Measurements from ENCODE around the gene SLC25A27. TPM values are rescaled to one million over a fixed set of nuclear protein-coding genes. Genes with fewer than 3 reads are reported as not detected.

Gene SLC25A27
- total and polyA plus RNA-seq, 2 experiments from 2014 or later: 8.5 to 16.2 TPM

DNA sequence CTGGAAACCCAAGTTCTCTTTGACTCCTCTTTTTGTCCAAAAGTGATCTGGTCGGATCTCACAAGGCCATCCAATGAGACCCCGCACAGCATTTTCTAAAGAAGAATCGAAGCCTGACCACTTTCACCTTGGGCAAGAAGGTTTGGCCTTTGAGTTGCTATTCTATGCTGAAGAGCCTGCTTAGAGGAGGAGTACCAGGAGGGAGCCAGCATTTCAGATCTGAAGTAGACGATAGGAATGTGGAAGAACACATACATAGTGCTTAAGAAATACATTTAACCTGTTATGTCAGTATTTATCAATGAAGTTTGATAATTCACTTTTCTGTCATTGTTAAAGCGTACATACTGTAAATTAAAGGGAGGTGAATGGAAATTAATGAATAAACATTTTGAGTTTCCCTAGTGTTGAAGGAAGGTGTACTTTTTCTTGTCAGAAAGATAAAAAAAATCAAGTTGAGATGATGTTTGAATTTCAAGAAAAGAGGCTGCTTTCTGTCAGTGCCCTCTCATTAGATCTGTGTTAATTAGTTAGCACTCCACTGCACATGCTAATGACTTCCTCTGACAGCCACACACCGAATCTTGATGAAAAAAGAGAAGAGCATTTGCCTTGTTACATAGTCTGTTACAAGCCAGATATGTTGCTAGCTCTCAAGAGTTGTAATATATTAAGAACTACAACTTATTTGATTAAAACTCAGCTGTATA, 24.0 kb downstream of the SLC25A27 start (continued):
- TF ChIP-seq, protein P1, sequence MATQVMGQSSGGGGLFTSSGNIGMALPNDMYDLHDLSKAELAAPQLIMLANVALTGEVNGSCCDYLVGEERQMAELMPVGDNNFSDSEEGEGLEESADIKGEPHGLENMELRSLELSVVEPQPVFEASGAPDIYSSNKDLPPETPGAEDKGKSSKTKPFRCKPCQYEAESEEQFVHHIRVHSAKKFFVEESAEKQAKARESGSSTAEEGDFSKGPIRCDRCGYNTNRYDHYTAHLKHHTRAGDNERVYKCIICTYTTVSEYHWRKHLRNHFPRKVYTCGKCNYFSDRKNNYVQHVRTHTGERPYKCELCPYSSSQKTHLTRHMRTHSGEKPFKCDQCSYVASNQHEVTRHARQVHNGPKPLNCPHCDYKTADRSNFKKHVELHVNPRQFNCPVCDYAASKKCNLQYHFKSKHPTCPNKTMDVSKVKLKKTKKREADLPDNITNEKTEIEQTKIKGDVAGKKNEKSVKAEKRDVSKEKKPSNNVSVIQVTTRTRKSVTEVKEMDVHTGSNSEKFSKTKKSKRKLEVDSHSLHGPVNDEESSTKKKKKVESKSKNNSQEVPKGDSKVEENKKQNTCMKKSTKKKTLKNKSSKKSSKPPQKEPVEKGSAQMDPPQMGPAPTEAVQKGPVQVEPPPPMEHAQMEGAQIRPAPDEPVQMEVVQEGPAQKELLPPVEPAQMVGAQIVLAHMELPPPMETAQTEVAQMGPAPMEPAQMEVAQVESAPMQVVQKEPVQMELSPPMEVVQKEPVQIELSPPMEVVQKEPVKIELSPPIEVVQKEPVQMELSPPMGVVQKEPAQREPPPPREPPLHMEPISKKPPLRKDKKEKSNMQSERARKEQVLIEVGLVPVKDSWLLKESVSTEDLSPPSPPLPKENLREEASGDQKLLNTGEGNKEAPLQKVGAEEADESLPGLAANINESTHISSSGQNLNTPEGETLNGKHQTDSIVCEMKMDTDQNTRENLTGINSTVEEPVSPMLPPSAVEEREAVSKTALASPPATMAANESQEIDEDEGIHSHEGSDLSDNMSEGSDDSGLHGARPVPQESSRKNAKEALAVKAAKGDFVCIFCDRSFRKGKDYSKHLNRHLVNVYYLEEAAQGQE (IDR thresholded peaks at IDR 0.05; ENCODE audit: unreplicated experiment): no peak
- TF ChIP-seq CTCF (conservative IDR thresholded peaks at IDR 0.05; ENCODE audit: low read depth in 2 of 2) (no peak), ETS1 (IDR thresholded peaks at IDR 0.05) (no peak), CREB1 (CRISPR knock-in tag; IDR thresholded peaks at IDR 0.05; ENCODE audit: low read depth) (no peak), ZNF114 (CRISPR knock-in tag; IDR thresholded peaks at IDR 0.05) (no peak), JUNB (IDR thresholded peaks at IDR 0.05; ENCODE audit: unreplicated experiment) (no peak)

GRCh38 chr6:46677314-46677654, 24.5 kb downstream of the SLC25A27 start:
- H3K27ac ChIP-seq (ENCODE audit: low read depth): no peak overlapping the region
- no peak overlapping the region for H3K27ac Mint-ChIP-seq
- H3K4me2 ChIP-seq: no peak overlapping the region
- no peaks in the 10 kb centered on the region for H3K27me3 ChIP-seq (ENCODE audit: insufficient read depth)
- no peak overlapping the region for H2AFZ ChIP-seq
- H4K20me1 ChIP-seq (replicated peaks; ENCODE audit: insufficient read depth): no peaks in the 10 kb centered on the region
- no peaks in the 10 kb centered on the region; the same call in 1 of the 2 replicates for H3K4me1 ChIP-seq (ENCODE audit: insufficient read depth)
- peak; percentile 91 for ATAC-seq
- H3F3A ChIP-seq (replicated peaks; ENCODE audit: low read depth): no peaks in the 10 kb centered on the region
- H3K79me2 ChIP-seq (replicated peaks; ENCODE audit: insufficient read depth): no peaks in the 10 kb centered on the region
- H3K9me2 ChIP-seq (ENCODE audit: insufficient read depth): no peaks in the 10 kb centered on the region
- DNase-seq (ENCODE audit: low spot score): peak; percentile 65
- H3K27me3 Mint-ChIP-seq (ENCODE audit: insufficient read depth, low read depth, poor library complexity): peaks cover 1% of the 10 kb centered on the region
- no peak overlapping the region for H3K4me3 Mint-ChIP-seq
- TF ChIP-seq, protein P1 (IDR thresholded peaks at IDR 0.05; ENCODE audit: unreplicated experiment): no peak
- TF ChIP-seq CREB1 (CRISPR knock-in tag; IDR thresholded peaks at IDR 0.05; ENCODE audit: low read depth) (no peak), CTCF (conservative IDR thresholded peaks at IDR 0.05; ENCODE audit: low read depth in 2 of 2) (peak; percentile 54 to 67)
- no peaks in the 10 kb centered on the region for H3K9me3 Mint-ChIP-seq
- H3K4me3 ChIP-seq: no peak overlapping the region
- no peaks in the 10 kb centered on the region for H3K36me3 ChIP-seq (ENCODE audit: insufficient read depth)
- peaks cover 8% of the 10 kb centered on the region; the same call in 2 of the 3 replicates for H3K4me1 Mint-ChIP-seq
- H3K36me3 Mint-ChIP-seq (ENCODE audit: low read depth): no peaks in the 10 kb centered on the region

All from GM23338 (cell line).